ENCODE data around the gene TMEM145. TPM values are rescaled to one million over a fixed set of nuclear protein-coding genes. Genes with fewer than 3 reads are reported as not detected.

Gene TMEM145
- polyA plus RNA-seq, 3 donors = not detected

DNA sequence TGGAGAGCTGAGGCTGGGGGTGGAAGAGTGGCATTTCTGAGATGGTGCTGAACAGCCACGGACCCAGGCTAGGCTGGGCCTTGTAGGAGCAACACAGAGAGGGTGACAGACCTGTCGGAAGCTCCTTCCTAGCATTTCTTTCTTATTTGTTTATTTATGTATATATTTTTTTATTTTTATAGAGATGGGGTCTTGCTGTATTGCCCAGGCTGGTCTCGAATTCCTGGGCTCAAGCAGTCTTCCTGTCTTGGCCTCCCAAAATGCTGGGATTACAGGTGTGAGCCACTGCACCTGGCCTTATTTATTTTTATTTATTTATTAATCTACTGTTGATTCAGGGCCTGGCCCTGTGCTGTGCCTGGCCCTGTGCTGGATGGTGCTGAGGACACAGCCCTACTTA is 37.6 kb upstream of the TMEM145 start:
- Mint-ChIP-seq H3K4me1 (peaks cover 49% of the 10 kb centered on the region), H3K27ac (peak overlapping the region in 4 of 7 donors; percentile 10 to 83 (median 48))
- intact Hi-C loops (cut with micrococcal nuclease) = no loop called here

DNA sequence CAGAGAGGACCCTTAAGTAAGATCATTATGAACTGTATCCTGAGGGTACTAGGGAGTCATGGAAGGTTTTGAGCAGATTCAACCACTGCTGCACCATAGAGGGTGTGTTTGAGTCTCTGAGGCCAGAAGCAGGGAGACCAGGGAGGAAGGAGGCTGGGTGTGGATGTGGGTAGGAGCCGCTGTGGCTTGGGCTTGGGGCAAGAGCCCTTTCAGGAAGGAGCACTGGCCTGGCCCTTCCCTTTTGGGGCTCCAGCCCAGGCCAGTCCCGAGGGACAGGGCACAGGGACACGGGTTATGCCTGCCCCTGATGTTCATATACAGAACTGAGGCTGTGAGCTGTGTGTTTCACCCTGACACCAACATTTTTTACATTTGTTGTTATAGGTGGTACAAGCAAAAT is 36.8 kb upstream of the TMEM145 start:
- H3K9ac ChIP-seq (ENCODE audit: insufficient read depth, low read length, poor library complexity, severe bottlenecking) = no peak overlapping the region
- no peak overlapping the region for H3K27ac ChIP-seq (ENCODE audit: low read depth in 1 of 2, low read length in 2 of 2)
- H2AFZ ChIP-seq (ENCODE audit: insufficient read depth, low read depth, low read length, poor library complexity, severe bottlenecking) = no peak overlapping the region
- H4K20me1 ChIP-seq (ENCODE audit: insufficient read depth, low read length) = peaks cover 66% of the 10 kb centered on the region
- no peaks in the 10 kb centered on the region for H3K27me3 ChIP-seq (ENCODE audit: control insufficient read depth in 2 of 2, insufficient read depth in 2 of 2, low read length in 2 of 2)
- no peak overlapping the region for H3K4me3 ChIP-seq (replicated peaks in 1 of 3; ENCODE audit: low read depth in 2 of 3, low read length in 3 of 3)
- peak overlapping the region in 5 of 7 donors; percentile 12 to 83 (median 62) for H3K27ac Mint-ChIP-seq
- peaks cover 40 to 59% of the 10 kb centered on the region in 2 donors for H3K36me3 ChIP-seq (replicated peaks in 1 of 2; ENCODE audit: control insufficient read depth in 1 of 2, insufficient read depth in 2 of 2, low read length in 2 of 2)
- H3K4me1 ChIP-seq (ENCODE audit: control insufficient read depth in 1 of 2, insufficient read depth in 2 of 2, low read length in 2 of 2) = peaks cover 27 to 58% of the 10 kb centered on the region in 2 donors
- intact Hi-C loops (cut with micrococcal nuclease) = no loop called here
- peak overlapping the region in 1 of 2 donors; percentile 67 for H3K4me3 Mint-ChIP-seq
- no peak overlapping the region for H3K4me2 ChIP-seq (replicated peaks; ENCODE audit: extremely low read depth, low read length, poor library complexity, severe bottlenecking)
- H3K36me3 Mint-ChIP-seq = peaks cover 38 to 60% of the 10 kb centered on the region in 2 donors
- peaks cover 45% of the 10 kb centered on the region for H3K4me1 Mint-ChIP-seq
- no peaks in the 10 kb centered on the region for H3K9me3 ChIP-seq (replicated peaks in 1 of 2; ENCODE audit: control insufficient read depth in 1 of 2, insufficient read depth in 1 of 2, low read length in 2 of 2)
- TF ChIP-seq, protein P1, sequence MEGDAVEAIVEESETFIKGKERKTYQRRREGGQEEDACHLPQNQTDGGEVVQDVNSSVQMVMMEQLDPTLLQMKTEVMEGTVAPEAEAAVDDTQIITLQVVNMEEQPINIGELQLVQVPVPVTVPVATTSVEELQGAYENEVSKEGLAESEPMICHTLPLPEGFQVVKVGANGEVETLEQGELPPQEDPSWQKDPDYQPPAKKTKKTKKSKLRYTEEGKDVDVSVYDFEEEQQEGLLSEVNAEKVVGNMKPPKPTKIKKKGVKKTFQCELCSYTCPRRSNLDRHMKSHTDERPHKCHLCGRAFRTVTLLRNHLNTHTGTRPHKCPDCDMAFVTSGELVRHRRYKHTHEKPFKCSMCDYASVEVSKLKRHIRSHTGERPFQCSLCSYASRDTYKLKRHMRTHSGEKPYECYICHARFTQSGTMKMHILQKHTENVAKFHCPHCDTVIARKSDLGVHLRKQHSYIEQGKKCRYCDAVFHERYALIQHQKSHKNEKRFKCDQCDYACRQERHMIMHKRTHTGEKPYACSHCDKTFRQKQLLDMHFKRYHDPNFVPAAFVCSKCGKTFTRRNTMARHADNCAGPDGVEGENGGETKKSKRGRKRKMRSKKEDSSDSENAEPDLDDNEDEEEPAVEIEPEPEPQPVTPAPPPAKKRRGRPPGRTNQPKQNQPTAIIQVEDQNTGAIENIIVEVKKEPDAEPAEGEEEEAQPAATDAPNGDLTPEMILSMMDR (IDR thresholded peaks at IDR 0.05) = no peak
- H3K79me2 ChIP-seq (ENCODE audit: insufficient read depth, low read length) = peaks cover 86% of the 10 kb centered on the region
- DNase-seq = peak in 1 of 3 donors; percentile 4
- no peaks in the 10 kb centered on the region for H3K9me3 Mint-ChIP-seq
- H3K27me3 Mint-ChIP-seq (ENCODE audit: low read depth in 3 of 3) = peaks cover 0 to 5% (median 0%) of the 10 kb centered on the region in 3 donors
- WGBS (ENCODE audit: insufficient coverage) = no CpG with 5 or more reads among the region's 3 CpGs

More for the DNA sequence above, 37.6 kb upstream of the TMEM145 start:
- Mint-ChIP-seq H3K36me3 (peaks cover 41 to 62% of the 10 kb centered on the region in 2 donors), H3K4me3 (no peak overlapping the region), H3K27me3 (ENCODE audit: low read depth in 3 of 3) (peaks cover 0 to 5% (median 0%) of the 10 kb centered on the region in 3 donors), H3K9me3 (no peaks in the 10 kb centered on the region)
- Histone ChIP-seq H3K9ac (ENCODE audit: insufficient read depth, low read length, poor library complexity, severe bottlenecking) (no peak overlapping the region), H2AFZ (ENCODE audit: insufficient read depth, low read depth, low read length, poor library complexity, severe bottlenecking) (no peak overlapping the region), H3K4me3 (replicated peaks in 1 of 3; ENCODE audit: low read depth in 2 of 3, low read length in 3 of 3) (no peak overlapping the region), H3K4me1 (ENCODE audit: control insufficient read depth in 1 of 2, insufficient read depth in 2 of 2, low read length in 2 of 2) (peaks cover 32 to 60% of the 10 kb centered on the region in 2 donors), H3K27ac (ENCODE audit: low read depth in 1 of 2, low read length in 2 of 2) (no peak overlapping the region), H3K4me2 (replicated peaks; ENCODE audit: extremely low read depth, low read length, poor library complexity, severe bottlenecking) (no peak overlapping the region), H4K20me1 (ENCODE audit: insufficient read depth, low read length) (peaks cover 64% of the 10 kb centered on the region), H3K27me3 (ENCODE audit: control insufficient read depth in 2 of 2, insufficient read depth in 2 of 2, low read length in 2 of 2) (no peaks in the 10 kb centered on the region), H3K9me3 (replicated peaks in 1 of 2; ENCODE audit: control insufficient read depth in 1 of 2, insufficient read depth in 1 of 2, low read length in 2 of 2) (no peaks in the 10 kb centered on the region), H3K79me2 (ENCODE audit: insufficient read depth, low read length) (peaks cover 88% of the 10 kb centered on the region), H3K36me3 (replicated peaks in 1 of 2; ENCODE audit: control insufficient read depth in 1 of 2, insufficient read depth in 2 of 2, low read length in 2 of 2) (peaks cover 40 to 59% of the 10 kb centered on the region in 2 donors)
- DNase-seq = no peak
- TF ChIP-seq, protein P1 (IDR thresholded peaks at IDR 0.05) = no peak
- no CpG with 5 or more reads among the region's 3 CpGs for WGBS (ENCODE audit: insufficient coverage)
